HUES6 (cell line): ENCODE measurements around the gene KRTAP17-1.
"Not testable (repeated sequence)": the region's sequence is repeated elsewhere in the genome, so short reads cannot be mapped to it uniquely, and the experiment has no call there.

Source experiments
- H3K27ac ChIP-seq: 2 replicates; pipeline ENCODE4 v1.7.0; 2013; ENCODE audit warnings: low read depth, mild to moderate bottlenecking, low read length, inconsistent platforms
- H3K27me3 ChIP-seq: 2 replicates; pipeline ENCODE4 v1.6.1; 2013; ENCODE audit warnings: low read length; ENCODE audit not compliant: control insufficient read depth, insufficient read depth
- H3K36me3 ChIP-seq: 2 replicates; pipeline ENCODE4 v1.6.1; 2013; ENCODE audit warnings: low read length; ENCODE audit not compliant: control insufficient read depth, insufficient read depth
- H3K4me1 ChIP-seq: 2 replicates; pipeline ENCODE4 v1.6.1; 2013; ENCODE audit warnings: low read length; ENCODE audit not compliant: control insufficient read depth, insufficient read depth
- H3K4me3 ChIP-seq: 2 replicates; pipeline ENCODE4 v1.5.1; 2013; ENCODE audit warnings: low read depth, low read length
- H3K9ac ChIP-seq: one replicate; pipeline ENCODE4 v1.6.1; 2013; ENCODE audit warnings: mild to moderate bottlenecking, low read length
- H3K9me3 ChIP-seq: 2 replicates; pipeline ENCODE4 v1.6.1; 2013; ENCODE audit warnings: low read depth, low read length; ENCODE audit not compliant: control insufficient read depth, insufficient read depth

Gene KRTAP17-1

DNA sequence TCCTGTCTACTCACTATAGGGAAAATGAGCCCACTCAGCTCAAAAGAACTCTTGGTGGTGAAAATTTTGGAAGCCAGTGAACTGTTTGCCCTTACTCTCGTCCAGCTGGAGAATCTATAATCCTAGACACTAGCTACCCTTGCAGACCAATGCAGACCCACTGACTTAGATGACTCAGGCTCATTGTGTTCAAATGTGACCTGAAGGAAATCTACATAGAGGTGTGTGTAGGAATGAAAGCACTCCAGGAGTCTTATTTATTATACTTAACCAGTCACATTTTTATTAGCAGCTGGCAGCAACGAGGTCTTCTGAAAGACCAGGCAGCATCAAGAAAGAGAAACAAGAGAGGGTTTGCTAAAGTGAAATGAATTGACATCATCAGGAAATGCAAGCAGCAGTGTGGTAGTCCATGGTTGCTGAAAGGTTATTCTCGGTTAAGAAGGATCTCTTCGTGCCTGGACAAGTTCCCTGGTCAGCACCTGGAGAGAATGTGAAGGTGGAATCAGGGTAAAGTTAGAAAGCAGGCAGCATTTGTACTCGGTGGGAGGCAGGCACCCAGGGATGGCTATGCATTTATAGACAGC lies 14.2 kb downstream of the KRTAP17-1 start:
- H3K4me3 ChIP-seq, result no peak overlapping the region
- H3K9ac ChIP-seq, result no peak overlapping the region
- H3K27me3 ChIP-seq, result no peaks in the 10 kb centered on the region
- no peaks in the 10 kb centered on the region for H3K9me3 ChIP-seq
- no peaks in the 10 kb centered on the region for H3K36me3 ChIP-seq
- no peaks in the 10 kb centered on the region for H3K4me1 ChIP-seq
- H3K27ac ChIP-seq, result no peak overlapping the region

DNA sequence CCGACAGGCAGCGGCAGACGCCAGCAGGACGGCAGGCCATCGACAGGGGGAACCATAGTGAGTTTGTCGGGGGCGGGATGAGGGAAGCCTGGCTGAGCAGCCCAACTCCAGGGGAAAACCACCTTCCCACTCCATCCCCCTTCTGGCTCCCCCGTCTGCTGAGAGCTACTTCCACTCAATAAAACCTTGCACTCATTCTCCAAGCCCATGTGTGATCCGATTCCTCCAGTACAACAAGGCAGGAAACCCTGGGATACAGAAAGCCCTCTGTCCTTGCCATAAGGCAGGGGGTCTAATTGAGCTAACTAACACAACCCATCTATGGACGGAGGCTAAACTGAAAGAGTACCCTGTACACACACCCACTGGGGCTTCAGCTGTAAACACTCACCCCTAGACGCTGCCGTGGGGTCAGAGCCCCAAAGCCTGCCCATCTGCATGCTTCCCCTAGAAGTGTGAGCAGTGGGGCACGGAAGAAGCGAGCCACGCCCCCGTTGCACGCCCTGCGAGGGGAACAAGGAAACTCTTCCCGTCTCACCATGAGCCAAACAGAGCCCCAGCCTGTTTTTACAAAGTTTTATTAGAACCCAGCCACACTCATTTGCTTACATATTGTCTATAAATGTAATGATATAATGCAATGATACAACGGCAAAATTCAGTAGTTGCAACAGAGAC lies 16.9 kb downstream of the KRTAP17-1 start:
- H3K4me3 ChIP-seq, result peak overlapping the region; percentile 28; the same call in 1 of the 2 replicates
- no peak overlapping the region for H3K27ac ChIP-seq
- H3K4me1 ChIP-seq, result no peaks in the 10 kb centered on the region
- no peaks in the 10 kb centered on the region for H3K27me3 ChIP-seq
- H3K36me3 ChIP-seq, result no peaks in the 10 kb centered on the region
- H3K9me3 ChIP-seq, result no peaks in the 10 kb centered on the region
- H3K9ac ChIP-seq, result no peak overlapping the region

DNA sequence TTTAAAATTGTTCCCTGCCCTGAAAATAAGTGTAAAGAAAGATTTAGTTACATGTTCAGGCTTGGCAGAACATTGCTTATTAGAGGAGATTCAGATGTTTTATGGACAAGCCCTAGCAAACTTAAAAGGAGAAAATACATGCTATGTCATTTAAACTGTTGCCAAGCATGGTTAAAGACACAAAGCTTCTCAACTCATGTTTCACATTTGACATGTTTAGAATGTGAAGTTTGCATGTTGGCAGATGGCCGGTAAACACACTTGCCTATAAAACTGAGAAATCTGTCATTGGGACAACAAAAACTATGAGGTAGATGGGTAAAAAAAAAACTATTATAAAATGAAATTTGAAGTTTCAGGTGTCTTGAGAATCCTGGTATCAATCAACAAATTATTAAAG lies 18.7 kb downstream of the KRTAP17-1 start:
- Histone ChIP-seq H3K9me3 (no peaks in the 10 kb centered on the region), H3K27ac (no peak overlapping the region), H3K27me3 (no peaks in the 10 kb centered on the region), H3K4me3 (no peak overlapping the region), H3K9ac (no peak overlapping the region), H3K36me3 (no peaks in the 10 kb centered on the region), H3K4me1 (no peaks in the 10 kb centered on the region)

DNA sequence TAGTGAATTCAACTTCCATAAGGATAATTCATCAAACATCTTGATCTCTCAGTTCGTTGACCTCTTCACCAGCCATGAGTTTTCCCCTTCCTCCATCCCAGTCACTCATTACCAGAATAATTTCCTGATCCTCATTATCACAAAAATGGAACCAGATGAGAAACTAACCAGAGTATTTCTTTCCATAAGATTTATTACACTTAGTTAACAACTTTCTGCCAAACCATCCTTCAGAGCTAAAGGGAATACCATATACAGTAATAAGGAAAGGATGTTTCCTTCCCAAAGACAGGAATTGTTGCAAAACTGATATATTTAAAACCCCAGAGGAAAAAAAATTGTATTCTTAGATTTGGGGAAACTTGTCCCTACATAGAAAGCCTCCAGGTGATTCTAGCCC lies 21.5 kb downstream of the KRTAP17-1 start:
- H3K4me1 ChIP-seq, result no peaks in the 10 kb centered on the region
- H3K9me3 ChIP-seq, result no peaks in the 10 kb centered on the region
- no peak overlapping the region for H3K4me3 ChIP-seq
- H3K27me3 ChIP-seq, result no peaks in the 10 kb centered on the region
- H3K9ac ChIP-seq, result no peak overlapping the region
- no peaks in the 10 kb centered on the region for H3K36me3 ChIP-seq
- H3K27ac ChIP-seq, result no peak overlapping the region

DNA sequence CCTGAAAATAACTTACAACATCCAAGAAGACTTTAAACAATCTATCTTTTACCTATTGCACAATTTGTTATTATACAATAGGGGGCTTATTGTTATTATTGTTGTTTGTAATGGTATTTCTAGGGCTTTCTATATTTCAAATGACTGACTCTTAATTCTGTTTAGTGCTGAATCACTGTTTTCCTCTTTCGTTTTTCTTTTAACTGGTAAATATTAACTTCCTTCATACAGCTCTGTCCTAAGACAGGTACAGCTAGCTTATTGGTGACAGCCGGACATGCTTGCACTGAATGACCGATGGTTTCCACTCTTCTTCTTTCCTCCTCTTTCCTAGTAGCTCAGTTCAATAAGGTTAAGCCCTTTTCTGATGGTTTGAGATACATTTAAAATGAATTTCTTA lies 28.5 kb downstream of the KRTAP17-1 start:
- Histone ChIP-seq H3K4me3 (no peak overlapping the region), H3K9me3 (no peaks in the 10 kb centered on the region), H3K36me3 (no peaks in the 10 kb centered on the region), H3K9ac (no peak overlapping the region), H3K4me1 (peaks cover 5% of the 10 kb centered on the region; the same call in 1 of the 2 replicates), H3K27ac (no peak overlapping the region), H3K27me3 (no peaks in the 10 kb centered on the region)

DNA sequence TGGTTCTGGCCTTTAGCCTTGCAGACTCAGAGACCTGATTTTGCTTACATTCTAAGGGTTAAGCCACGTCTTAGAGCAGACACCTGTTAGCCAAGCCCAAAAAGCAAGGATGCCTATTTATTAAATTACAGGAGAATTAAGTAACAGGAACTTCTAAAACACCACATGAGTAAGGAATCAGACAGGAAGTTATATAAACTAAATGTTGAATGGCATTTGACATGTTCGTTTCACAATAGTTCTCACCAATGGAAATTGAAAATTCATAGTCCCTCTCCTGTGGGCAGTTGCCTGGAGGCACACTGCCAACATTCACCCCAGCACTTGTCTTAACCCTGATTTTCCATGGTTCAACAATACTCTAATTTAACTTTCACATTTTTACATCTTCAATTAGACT lies 31.0 kb downstream of the KRTAP17-1 start:
- Histone ChIP-seq H3K27ac (no peak overlapping the region), H3K4me1 (peaks cover 5% of the 10 kb centered on the region; the same call in 1 of the 2 replicates), H3K27me3 (no peaks in the 10 kb centered on the region), H3K9ac (no peak overlapping the region), H3K36me3 (no peaks in the 10 kb centered on the region), H3K9me3 (no peaks in the 10 kb centered on the region), H3K4me3 (no peak overlapping the region)

DNA sequence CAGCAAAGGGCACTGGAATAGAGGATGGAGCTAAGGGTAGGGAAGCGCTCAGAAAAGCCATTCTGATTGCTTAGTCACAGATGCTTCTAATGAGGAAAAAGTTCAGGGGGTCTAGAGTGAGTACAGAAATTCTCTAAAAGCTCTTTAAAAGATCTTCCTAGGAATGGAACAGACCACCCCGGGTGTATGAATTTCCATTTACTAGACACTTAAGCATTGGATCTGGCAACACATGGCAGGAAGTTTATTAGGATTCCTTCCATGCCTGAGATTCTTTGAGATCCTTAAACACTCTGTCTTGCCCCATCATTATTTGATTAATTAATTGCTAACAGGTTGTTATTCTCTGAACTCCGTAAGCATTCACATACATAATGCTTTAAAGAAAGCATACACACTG lies 31.5 kb downstream of the KRTAP17-1 start:
- Histone ChIP-seq H3K9ac (no peak overlapping the region), H3K4me3 (no peak overlapping the region), H3K27me3 (no peaks in the 10 kb centered on the region), H3K9me3 (no peaks in the 10 kb centered on the region), H3K27ac (no peak overlapping the region), H3K36me3 (no peaks in the 10 kb centered on the region), H3K4me1 (peaks cover 5% of the 10 kb centered on the region; the same call in 1 of the 2 replicates)

DNA sequence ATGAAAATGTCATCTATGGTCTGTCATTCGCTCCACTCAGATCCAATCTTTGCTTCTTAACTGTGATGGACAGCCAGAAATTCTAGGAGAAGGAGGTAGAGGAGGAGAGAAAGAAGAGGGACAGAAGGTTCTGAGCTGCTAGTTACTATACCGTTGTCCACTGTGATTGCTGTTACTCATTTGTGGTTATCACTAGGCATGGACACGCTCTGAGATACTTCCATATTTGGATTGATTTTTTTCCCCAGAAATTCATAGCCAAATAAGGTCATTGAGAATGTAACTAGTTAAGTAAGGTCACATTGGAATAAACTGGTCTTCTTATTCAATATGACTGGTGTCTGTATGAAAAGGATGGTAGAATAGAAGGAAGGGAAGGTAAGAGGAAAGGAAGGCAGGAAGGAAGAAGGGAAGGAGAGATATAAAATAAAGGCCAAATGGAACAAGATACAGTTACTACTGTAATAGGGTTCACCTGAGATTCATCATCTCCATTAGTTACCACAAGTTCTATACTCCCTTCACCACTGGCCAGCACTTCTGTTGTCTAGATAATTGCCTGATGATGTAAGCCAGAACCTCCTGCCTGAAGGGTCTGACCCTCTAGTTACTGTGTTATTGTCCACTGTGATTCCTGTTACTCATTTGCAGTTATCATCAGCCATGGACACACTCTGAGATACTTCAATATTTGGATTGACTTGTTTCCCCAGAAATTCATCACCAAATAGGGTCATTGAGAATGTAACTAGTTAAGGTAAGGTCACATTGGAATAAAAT lies 37.1 kb downstream of the KRTAP17-1 start:
- no peak overlapping the region for H3K4me3 ChIP-seq
- peaks cover 21% of the 10 kb centered on the region; the same call in 1 of the 2 replicates for H3K27me3 ChIP-seq
- H3K9me3 ChIP-seq, result no peaks in the 10 kb centered on the region
- no peak overlapping the region for H3K9ac ChIP-seq
- H3K4me1 ChIP-seq, result no peaks in the 10 kb centered on the region
- no peak overlapping the region for H3K27ac ChIP-seq
- H3K36me3 ChIP-seq, result no peaks in the 10 kb centered on the region

DNA sequence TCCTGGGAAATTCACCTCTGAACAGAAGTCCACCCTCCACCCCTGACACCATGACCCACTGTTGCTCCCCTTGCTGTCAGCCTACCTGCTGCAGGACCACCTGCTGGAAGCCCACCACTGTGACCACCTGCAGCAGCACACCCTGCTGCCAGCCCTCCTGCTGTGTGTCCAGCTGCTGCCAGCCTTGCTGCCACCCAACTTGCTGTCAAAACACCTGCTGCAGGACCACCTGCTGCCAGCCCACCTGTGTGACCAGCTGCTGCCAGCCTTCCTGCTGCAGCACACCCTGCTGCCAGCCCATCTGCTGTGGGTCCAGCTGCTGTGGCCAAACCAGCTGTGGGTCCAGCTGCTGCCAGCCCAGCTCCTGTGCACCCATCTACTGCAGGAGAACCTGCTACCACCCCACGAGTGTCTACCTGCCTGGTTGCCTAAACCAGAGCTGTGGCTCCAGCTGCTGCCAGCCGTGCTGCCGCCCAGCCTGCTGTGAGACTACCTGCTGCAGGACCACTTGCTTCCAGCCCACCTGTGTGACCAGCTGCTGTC lies 39.8 kb downstream of the KRTAP17-1 start, which contains the start of gene KRTAP9-7:
KRTAP9-7 (plus strand) TSS at position 51 of the 543 bp plus-strand sequence; CDS start at position 51, 0 bp downstream.
- peaks cover 21% of the 10 kb centered on the region; the same call in 1 of the 2 replicates for H3K27me3 ChIP-seq
- H3K27ac ChIP-seq, H3K9ac ChIP-seq, H3K4me1 ChIP-seq, H3K9me3 ChIP-seq, H3K36me3 ChIP-seq, H3K4me3 ChIP-seq: not testable (repeated sequence)

DNA sequence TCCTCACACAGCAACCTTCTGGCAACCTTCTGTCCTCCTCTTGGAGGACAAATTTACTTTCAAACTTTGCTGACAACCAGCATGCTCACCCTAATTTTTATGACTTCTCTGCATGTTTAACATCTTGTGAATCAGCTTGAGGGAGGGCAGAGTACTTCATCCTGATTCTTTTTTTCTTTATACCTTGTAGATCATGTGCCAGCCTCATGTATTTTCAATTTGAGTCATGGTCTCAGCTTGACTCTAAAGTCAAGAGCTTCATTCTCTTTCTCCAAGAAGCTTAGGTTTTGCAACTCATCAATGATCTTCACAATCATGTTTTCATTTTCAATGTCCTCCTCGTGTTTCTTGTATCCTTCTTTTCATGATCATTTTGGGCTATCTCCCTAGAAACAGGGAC lies 43.7 kb downstream of the KRTAP17-1 start:
- Histone ChIP-seq H3K9me3 (no peaks in the 10 kb centered on the region), H3K4me3 (no peak overlapping the region), H3K4me1 (no peaks in the 10 kb centered on the region), H3K27ac (no peak overlapping the region), H3K9ac (no peak overlapping the region), H3K27me3 (peaks cover 18% of the 10 kb centered on the region; the same call in 1 of the 2 replicates), H3K36me3 (no peaks in the 10 kb centered on the region)

DNA sequence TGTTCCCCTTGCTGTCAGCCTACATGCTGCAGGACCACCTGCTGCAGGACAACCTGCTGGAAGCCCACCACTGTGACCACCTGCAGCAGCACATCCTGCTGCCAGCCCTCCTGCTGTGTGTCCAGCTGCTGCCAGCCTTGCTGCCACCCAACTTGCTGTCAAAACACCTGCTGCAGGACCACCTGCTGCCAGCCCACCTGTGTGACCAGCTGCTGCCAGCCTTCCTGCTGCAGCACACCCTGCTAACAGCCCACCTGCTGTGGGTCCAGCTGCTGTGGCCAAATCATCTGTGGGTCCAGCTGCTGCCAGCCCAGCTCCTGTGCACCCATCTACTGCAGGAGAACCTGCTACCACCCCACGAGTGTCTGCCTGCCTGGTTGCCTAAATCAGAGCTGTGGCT lies 44.2 kb downstream of the KRTAP17-1 start:
- H3K4me3 ChIP-seq, H3K27ac ChIP-seq, H3K36me3 ChIP-seq, H3K9ac ChIP-seq, H3K9me3 ChIP-seq, H3K4me1 ChIP-seq: not testable (repeated sequence)
- peaks cover 16% of the 10 kb centered on the region; the same call in 1 of the 2 replicates for H3K27me3 ChIP-seq
